ENCODE measurements around the gene ELAVL1.

DNA sequence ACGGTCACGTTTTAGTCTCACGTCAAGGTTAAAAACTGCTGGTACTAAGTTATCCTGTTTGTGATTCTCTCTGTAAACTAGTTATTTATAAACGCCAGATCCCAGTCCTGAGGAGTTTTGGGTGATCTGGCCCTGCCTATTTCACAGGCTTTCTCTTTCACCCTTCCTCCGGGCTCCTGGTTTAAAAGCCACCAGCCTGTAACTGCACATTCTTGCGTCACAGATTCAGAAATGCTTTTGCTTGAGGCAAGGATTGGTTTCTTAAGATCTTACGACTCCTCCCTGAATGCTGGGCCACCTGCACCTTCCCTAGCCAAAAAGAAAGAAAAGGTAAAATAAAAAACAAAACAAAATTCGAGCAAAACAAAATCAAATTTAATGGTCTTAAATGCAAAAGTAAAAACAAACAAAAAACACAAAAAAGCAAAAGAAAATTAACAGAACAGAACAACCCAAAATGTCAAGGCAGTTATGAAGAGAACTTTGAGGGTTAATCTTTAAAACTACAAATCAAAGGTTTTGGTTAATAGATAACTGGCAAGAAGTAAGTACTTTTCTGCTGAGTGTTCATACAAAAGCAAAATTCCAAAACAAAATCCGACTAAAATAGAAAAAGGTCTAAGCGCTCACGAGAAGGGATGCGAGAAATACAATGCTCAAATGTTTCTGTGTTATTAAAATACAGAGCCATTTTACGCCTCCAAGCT, 43.4 kb downstream of the ELAVL1 start:
- TF ChIP-seq, protein P1, sequence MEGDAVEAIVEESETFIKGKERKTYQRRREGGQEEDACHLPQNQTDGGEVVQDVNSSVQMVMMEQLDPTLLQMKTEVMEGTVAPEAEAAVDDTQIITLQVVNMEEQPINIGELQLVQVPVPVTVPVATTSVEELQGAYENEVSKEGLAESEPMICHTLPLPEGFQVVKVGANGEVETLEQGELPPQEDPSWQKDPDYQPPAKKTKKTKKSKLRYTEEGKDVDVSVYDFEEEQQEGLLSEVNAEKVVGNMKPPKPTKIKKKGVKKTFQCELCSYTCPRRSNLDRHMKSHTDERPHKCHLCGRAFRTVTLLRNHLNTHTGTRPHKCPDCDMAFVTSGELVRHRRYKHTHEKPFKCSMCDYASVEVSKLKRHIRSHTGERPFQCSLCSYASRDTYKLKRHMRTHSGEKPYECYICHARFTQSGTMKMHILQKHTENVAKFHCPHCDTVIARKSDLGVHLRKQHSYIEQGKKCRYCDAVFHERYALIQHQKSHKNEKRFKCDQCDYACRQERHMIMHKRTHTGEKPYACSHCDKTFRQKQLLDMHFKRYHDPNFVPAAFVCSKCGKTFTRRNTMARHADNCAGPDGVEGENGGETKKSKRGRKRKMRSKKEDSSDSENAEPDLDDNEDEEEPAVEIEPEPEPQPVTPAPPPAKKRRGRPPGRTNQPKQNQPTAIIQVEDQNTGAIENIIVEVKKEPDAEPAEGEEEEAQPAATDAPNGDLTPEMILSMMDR (IDR thresholded peaks at IDR 0.05), result no peak
- TF ChIP-seq POLR2AphosphoS5 (IDR thresholded peaks at IDR 0.05) (no peak), POLR2A (IDR thresholded peaks at IDR 0.05) (no peak)
